ENCODE data around the gene MAST3. TPM values are rescaled to one million over a fixed set of nuclear protein-coding genes. Genes with fewer than 3 reads are reported as not detected.

MAST3 gene
- total and polyA plus RNA-seq, 2 of the 13 experiments (the other 11 are each of a cell fraction or from before 2014, with no cell fraction given): 4.1 to 4.6 TPM

GRCh38 chr19:18104793-18105131 lies 7.2 kb downstream of the MAST3 start (continued):
- TF ChIP-seq, protein P1, sequence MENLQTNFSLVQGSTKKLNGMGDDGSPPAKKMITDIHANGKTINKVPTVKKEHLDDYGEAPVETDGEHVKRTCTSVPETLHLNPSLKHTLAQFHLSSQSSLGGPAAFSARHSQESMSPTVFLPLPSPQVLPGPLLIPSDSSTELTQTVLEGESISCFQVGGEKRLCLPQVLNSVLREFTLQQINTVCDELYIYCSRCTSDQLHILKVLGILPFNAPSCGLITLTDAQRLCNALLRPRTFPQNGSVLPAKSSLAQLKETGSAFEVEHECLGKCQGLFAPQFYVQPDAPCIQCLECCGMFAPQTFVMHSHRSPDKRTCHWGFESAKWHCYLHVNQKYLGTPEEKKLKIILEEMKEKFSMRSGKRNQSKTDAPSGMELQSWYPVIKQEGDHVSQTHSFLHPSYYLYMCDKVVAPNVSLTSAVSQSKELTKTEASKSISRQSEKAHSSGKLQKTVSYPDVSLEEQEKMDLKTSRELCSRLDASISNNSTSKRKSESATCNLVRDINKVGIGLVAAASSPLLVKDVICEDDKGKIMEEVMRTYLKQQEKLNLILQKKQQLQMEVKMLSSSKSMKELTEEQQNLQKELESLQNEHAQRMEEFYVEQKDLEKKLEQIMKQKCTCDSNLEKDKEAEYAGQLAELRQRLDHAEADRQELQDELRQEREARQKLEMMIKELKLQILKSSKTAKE (CRISPR knock-in tag; IDR thresholded peaks at IDR 0.05; ENCODE audit: borderline replicate concordance): 0 out of 2 replicates have a peak, but pooled peaks have one; percentile 4
- TF ChIP-seq ZNF282 (IDR thresholded peaks at IDR 0.05; ENCODE audit: partially characterized antibody): no peak
- TF ChIP-seq, protein P2, sequence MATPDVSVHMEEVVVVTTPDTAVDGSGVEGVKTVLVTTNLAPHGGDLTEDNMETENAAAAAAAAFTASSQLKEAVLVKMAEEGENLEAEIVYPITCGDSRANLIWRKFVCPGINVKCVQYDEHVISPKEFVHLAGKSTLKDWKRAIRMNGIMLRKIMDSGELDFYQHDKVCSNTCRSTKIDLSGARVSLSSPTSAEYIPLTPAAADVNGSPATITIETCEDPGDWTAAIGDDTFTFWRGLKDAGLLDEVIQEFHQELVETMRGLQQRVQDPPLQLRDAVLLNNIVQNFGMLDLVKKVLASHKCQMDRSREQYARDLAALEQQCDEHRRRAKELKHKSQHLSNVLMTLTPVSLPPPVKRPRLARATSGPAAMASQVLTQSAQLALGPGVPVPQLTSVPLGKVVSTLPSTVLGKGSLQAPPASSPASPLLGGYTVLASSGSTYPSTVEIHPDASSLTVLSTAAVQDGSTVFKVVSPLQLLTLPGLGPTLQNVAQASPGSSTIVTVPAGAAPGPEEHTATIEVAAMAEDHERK (CRISPR knock-in tag; IDR thresholded peaks at IDR 0.05; ENCODE audit: low read depth): no peak
- TF ChIP-seq PAF1 (CRISPR knock-in tag; IDR thresholded peaks at IDR 0.05): no peak
- 0 out of 2 replicates have a peak, but pooled peaks have one; percentile 26 for TF ChIP-seq ZNF724P (CRISPR knock-in tag; IDR thresholded peaks at IDR 0.05; ENCODE audit: borderline replicate concordance)
- no peak for TF ChIP-seq AGO1 (IDR thresholded peaks at IDR 0.05; ENCODE audit: low read depth, low read length, poor library complexity, severe bottlenecking)
- no peak for TF ChIP-seq PRPF4 (IDR thresholded peaks at IDR 0.05; ENCODE audit: low read depth, low read length, poor library complexity, severe bottlenecking)
- TF ChIP-seq ZNF264 (CRISPR knock-in tag; IDR thresholded peaks at IDR 0.05): no peak
- 0 out of 2 replicates have a peak, but pooled peaks have one; percentile 5 for TF ChIP-seq MEIS2 (CRISPR knock-in tag; IDR thresholded peaks at IDR 0.05)
- no peak for TF ChIP-seq FOXO4 (CRISPR knock-in tag; conservative IDR thresholded peaks at IDR 0.05)
- TF ChIP-seq ZNF383 (CRISPR knock-in tag; IDR thresholded peaks at IDR 0.05; ENCODE audit: borderline replicate concordance): no peak
- TF ChIP-seq, protein P3, sequence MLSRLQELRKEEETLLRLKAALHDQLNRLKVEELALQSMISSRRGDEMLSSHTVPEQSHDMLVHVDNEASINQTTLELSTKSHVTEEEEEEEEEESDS (CRISPR knock-in tag; IDR thresholded peaks at IDR 0.05; ENCODE audit: borderline replicate concordance): no peak
- 0 out of 4 replicates have a peak, but pooled peaks of 1 of the 2 experiments have one; percentile 13 for TF ChIP-seq HMGXB4 (CRISPR knock-in tag; IDR thresholded peaks at IDR 0.05; ENCODE audit: borderline replicate concordance in 1 of 2, low read depth in 1 of 2)
- no peak for TF ChIP-seq PHB2 (IDR thresholded peaks at IDR 0.05; ENCODE audit: partially characterized antibody)
- no peak for TF ChIP-seq SP5 (CRISPR knock-in tag; IDR thresholded peaks at IDR 0.05; ENCODE audit: borderline replicate concordance, low read depth)
- TF ChIP-seq, protein P4, sequence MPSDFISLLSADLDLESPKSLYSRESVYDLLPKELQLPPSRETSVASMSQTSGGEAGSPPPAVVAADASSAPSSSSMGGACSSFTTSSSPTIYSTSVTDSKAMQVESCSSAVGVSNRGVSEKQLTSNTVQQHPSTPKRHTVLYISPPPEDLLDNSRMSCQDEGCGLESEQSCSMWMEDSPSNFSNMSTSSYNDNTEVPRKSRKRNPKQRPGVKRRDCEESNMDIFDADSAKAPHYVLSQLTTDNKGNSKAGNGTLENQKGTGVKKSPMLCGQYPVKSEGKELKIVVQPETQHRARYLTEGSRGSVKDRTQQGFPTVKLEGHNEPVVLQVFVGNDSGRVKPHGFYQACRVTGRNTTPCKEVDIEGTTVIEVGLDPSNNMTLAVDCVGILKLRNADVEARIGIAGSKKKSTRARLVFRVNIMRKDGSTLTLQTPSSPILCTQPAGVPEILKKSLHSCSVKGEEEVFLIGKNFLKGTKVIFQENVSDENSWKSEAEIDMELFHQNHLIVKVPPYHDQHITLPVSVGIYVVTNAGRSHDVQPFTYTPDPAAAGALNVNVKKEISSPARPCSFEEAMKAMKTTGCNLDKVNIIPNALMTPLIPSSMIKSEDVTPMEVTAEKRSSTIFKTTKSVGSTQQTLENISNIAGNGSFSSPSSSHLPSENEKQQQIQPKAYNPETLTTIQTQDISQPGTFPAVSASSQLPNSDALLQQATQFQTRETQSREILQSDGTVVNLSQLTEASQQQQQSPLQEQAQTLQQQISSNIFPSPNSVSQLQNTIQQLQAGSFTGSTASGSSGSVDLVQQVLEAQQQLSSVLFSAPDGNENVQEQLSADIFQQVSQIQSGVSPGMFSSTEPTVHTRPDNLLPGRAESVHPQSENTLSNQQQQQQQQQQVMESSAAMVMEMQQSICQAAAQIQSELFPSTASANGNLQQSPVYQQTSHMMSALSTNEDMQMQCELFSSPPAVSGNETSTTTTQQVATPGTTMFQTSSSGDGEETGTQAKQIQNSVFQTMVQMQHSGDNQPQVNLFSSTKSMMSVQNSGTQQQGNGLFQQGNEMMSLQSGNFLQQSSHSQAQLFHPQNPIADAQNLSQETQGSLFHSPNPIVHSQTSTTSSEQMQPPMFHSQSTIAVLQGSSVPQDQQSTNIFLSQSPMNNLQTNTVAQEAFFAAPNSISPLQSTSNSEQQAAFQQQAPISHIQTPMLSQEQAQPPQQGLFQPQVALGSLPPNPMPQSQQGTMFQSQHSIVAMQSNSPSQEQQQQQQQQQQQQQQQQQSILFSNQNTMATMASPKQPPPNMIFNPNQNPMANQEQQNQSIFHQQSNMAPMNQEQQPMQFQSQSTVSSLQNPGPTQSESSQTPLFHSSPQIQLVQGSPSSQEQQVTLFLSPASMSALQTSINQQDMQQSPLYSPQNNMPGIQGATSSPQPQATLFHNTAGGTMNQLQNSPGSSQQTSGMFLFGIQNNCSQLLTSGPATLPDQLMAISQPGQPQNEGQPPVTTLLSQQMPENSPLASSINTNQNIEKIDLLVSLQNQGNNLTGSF (CRISPR knock-in tag; IDR thresholded peaks at IDR 0.05): no peak

Data from HepG2 (cell line).